A673 (cell line): ENCODE data around the gene MSI2. TPM values are rescaled to one million over a fixed set of nuclear protein-coding genes. Genes with fewer than 3 reads are reported as not detected.

Experiments used
- BruUV-seq: library from RNA; stranded (reverse); fragments of 400-500 nt; replicated peaks from 2 replicates; lab custom pipeline; 2021; lab: Mats Ljungman, UMichigan
- CTCF ChIA-PET: fragments of 300-600 bp; sonication (Branson Sonifier 250); formaldehyde crosslinking; loops from one replicate; lab custom pipeline; 2022; ENCODE audit warnings: antibody characterized with exemption; lab: Charles Lee
- POLR2A ChIA-PET: fragments of 300-600 bp; sonication (Branson Sonifier 250); formaldehyde crosslinking; loops from one replicate; lab custom pipeline; 2022; ENCODE audit warnings: antibody characterized with exemption; ENCODE audit not compliant: low non-redundant PET; lab: Charles Lee
- DNase-seq: peaks from one replicate; pipeline ENCODE4 v3.0.0-alpha.2; 2015; ENCODE audit warnings: low spot score
- H3K27ac ChIP-seq: fragments of 200-600 bp; sonication (generic); 2 replicates; pipeline ENCODE4 v1.5.1; 2016; ENCODE audit warnings: mixed run types, low read depth, mild to moderate bottlenecking, mixed read lengths, antibody characterized with exemption, low read length; ENCODE audit not compliant: poor library complexity, severe bottlenecking
- H3K27me3 ChIP-seq: fragments of 200-600 bp; sonication (generic); replicated peaks from 2 replicates; pipeline ENCODE4 v1.6.1; 2017; ENCODE audit warnings: mixed run types, low read depth, mild to moderate bottlenecking, mixed read lengths, antibody characterized with exemption, low read length; ENCODE audit not compliant: insufficient read depth, poor library complexity
- H3K36me3 ChIP-seq: fragments of 200-600 bp; sonication (generic); 2 replicates; pipeline ENCODE4 v1.6.1; 2016; ENCODE audit warnings: mixed run types, mild to moderate bottlenecking, mixed read lengths, antibody characterized with exemption, low read length; ENCODE audit not compliant: insufficient read depth, poor library complexity, severe bottlenecking
- H3K4me1 ChIP-seq: fragments of 200-600 bp; sonication (generic); 2 replicates; pipeline ENCODE4 v1.6.1; 2017; ENCODE audit warnings: mixed run types, mild to moderate bottlenecking, mixed read lengths, antibody characterized with exemption, low read length; ENCODE audit not compliant: insufficient read depth, poor library complexity, severe bottlenecking
- H3K4me3 ChIP-seq: fragments of 200-600 bp; sonication (generic); 2 replicates; pipeline ENCODE4 v1.5.1; 2016; ENCODE audit warnings: low read depth, mixed run types, mild to moderate bottlenecking, mixed read lengths, low read length; ENCODE audit not compliant: poor library complexity, severe bottlenecking
- H3K9me3 ChIP-seq: fragments of 200-600 bp; sonication (generic); 2 replicates; pipeline ENCODE4 v1.6.1; 2016; ENCODE audit warnings: mixed run types, low read depth, mild to moderate bottlenecking, mixed read lengths, antibody characterized with exemption, low read length; ENCODE audit not compliant: poor library complexity, severe bottlenecking
- CTCF ChIP-seq: fragments of 300-800, 200-600 bp; sonication (generic); conservative IDR thresholded peaks from 2 replicates; pipeline ENCODE4 v1.5.1; 2017; ENCODE audit warnings: low read depth, mild to moderate bottlenecking, antibody characterized with exemption, low read length, moderate library complexity, mixed read lengths
- EZH2 ChIP-seq: fragments of 200-600 bp; sonication (generic); IDR thresholded peaks from 2 replicates; pipeline ENCODE4 v1.6.1; 2017; ENCODE audit warnings: borderline replicate concordance, low read depth, mild to moderate bottlenecking, mixed read lengths, antibody characterized with exemption, low read length; ENCODE audit not compliant: poor library complexity, severe bottlenecking
- intact Hi-C: fragments of 100-400 bp; cut with micrococcal nuclease; formaldehyde crosslinking; loops from one replicate; pipeline ENCODE4 v1.10.0; 2022; ENCODE audit not compliant: unreplicated experiment
- total RNA-seq: library from RNA; stranded (reverse); gene quantifications from 2 replicates; pipeline ENCODE4 v1.2.3, GENCODE V29; 2021

The MSI2 gene
- total RNA-seq, 1 experiment from 2014 or later: 108 TPM

- Histone ChIP-seq H3K27me3 (peaks cover 11% of the 10 kb centered on the region), H3K4me1 (no peaks in the 10 kb centered on the region), H3K27ac (no peak overlapping the region), H3K36me3 (no peaks in the 10 kb centered on the region), H3K4me3 (no peak overlapping the region), H3K9me3 (peaks cover 3% of the 10 kb centered on the region)
- DNase-seq: no peak
- no TSS peak for BruUV-seq
- ChIA-PET CTCF (no interaction called here), POLR2A (no interaction called here)
- TF ChIP-seq EZH2 (no peak), CTCF (no peak)
- intact Hi-C loops: no loop called here
Measured at GRCh38 chr17:57225127-57225526, 31.2 kb upstream of the MSI2 start.

DNA sequence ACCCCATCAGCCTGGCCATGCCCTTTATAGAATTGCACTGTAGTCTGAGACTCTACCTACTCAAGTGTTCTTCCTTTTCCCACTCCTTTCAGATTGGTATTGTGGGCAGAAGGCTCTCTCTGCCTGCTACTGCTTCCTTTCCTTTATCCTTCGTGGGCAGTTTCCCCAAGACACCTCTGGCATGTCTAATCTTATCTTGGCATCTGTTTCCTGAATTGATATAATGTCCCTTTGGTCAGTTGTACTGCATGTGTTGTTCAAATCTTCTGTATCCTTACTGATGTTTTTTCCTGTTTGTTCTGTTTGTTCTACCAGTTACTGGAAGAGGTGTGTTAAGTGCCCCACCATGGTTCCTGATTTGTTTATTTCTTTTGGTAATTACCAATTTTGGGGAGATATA, 29.5 kb upstream of the MSI2 start:
- H3K36me3 ChIP-seq: no peaks in the 10 kb centered on the region
- intact Hi-C loops: no loop called here
- H3K4me1 ChIP-seq: no peaks in the 10 kb centered on the region
- H3K4me3 ChIP-seq: no peak overlapping the region
- no peak for DNase-seq
- no TSS peak for BruUV-seq
- H3K27ac ChIP-seq: no peak overlapping the region
- peaks cover 7% of the 10 kb centered on the region for H3K27me3 ChIP-seq
- ChIA-PET POLR2A (no interaction called here), CTCF (no interaction called here)
- TF ChIP-seq CTCF: no peak
- peaks cover 3% of the 10 kb centered on the region for H3K9me3 ChIP-seq

DNA sequence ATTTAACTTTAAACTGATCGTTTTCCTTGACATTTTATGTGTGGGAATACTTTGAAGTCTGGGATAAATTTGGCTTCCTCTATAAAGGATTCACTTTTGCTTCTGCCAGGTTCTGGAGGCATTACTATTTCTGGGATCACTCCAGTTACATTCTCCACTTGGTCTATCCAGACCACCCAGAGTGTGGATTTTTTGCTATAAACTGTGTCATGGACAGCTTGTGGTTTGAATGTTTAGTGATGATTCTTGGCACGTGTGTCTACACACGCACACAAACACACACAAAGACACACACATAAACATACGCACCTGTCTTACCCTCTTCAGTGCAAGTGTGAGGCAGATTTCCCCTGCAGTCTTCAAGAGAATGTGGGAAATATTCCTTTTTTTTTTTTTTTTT, 27.4 kb upstream of the MSI2 start:
- no peaks in the 10 kb centered on the region for H3K4me1 ChIP-seq
- ChIA-PET CTCF (no interaction called here), POLR2A (no interaction called here)
- H3K9me3 ChIP-seq: no peaks in the 10 kb centered on the region
- intact Hi-C loops: no loop called here
- no peaks in the 10 kb centered on the region for H3K36me3 ChIP-seq
- H3K4me3 ChIP-seq: no peak overlapping the region
- DNase-seq: no peak
- no peak overlapping the region for H3K27ac ChIP-seq
- TF ChIP-seq CTCF: no peak
- TF ChIP-seq EZH2: no peak
- peaks cover 7% of the 10 kb centered on the region for H3K27me3 ChIP-seq
- no TSS peak for BruUV-seq
